Neural progenitor cell (in vitro differentiated cells): ENCODE measurements around the gene PPFIA2. TPM values are rescaled to one million over a fixed set of nuclear protein-coding genes. Genes with fewer than 3 reads are reported as not detected.

Experiments
- DNase-seq: peaks from one replicate; pipeline ENCODE4 v3.0.0-alpha.2; 2016; ENCODE audit warnings: low spot score
- H2AFZ ChIP-seq: fragments of 200-600 bp; sonication (generic); replicated peaks from 2 replicates; pipeline ENCODE4 v1.6.1; 2016; ENCODE audit warnings: antibody characterized with exemption
- H3F3A ChIP-seq: fragments of 200-600 bp; sonication (generic); 2 replicates; pipeline ENCODE4 v1.6.1; 2016; ENCODE audit warnings: antibody characterized with exemption, low read depth
- H3K27ac ChIP-seq: fragments of 200-600 bp; sonication (generic); 2 replicates; pipeline ENCODE4 v1.5.1; 2016; ENCODE audit warnings: mild to moderate bottlenecking
- H3K27me3 ChIP-seq: fragments of 200-600 bp; sonication (generic); 2 replicates; pipeline ENCODE4 v1.6.1; 2016; ENCODE audit warnings: mild to moderate bottlenecking, moderate library complexity
- H3K36me3 ChIP-seq: fragments of 200-600 bp; sonication (generic); 2 replicates; pipeline ENCODE4 v1.5.1; 2016
- H3K4me1 ChIP-seq: fragments of 200-600 bp; sonication (generic); 2 replicates; pipeline ENCODE4 v1.6.1; 2016; ENCODE audit warnings: mixed run types
- H3K4me2 ChIP-seq: fragments of 200-600 bp; sonication (generic); 2 replicates; pipeline ENCODE4 v1.6.1; 2016
- H3K4me3 ChIP-seq: fragments of 200-600 bp; sonication (generic); 2 replicates; pipeline ENCODE4 v1.5.1; 2016
- H3K79me2 ChIP-seq: fragments of 200-600 bp; sonication (generic); 2 replicates; pipeline ENCODE4 v1.6.1; 2016; ENCODE audit warnings: low read depth
- H3K9ac ChIP-seq: fragments of 200-600 bp; sonication (generic); 2 replicates; pipeline ENCODE4 v1.6.1; 2016
- H3K9me3 ChIP-seq: fragments of 200-600 bp; sonication (generic); 2 replicates; pipeline ENCODE4 v1.5.1; 2016; ENCODE audit warnings: low read depth
- H4K20me1 ChIP-seq: fragments of 200-600 bp; sonication (generic); 2 replicates; pipeline ENCODE4 v1.6.1; 2016; ENCODE audit warnings: low read depth
- H3K27ac Mint-ChIP-seq: 3 replicates; pipeline ENCODE4 v1.8.0; 2021; ENCODE audit warnings: mixed read lengths
- H3K27me3 Mint-ChIP-seq: 2 replicates; pipeline ENCODE4 v1.8.0; 2022; ENCODE audit warnings: low read depth, mild to moderate bottlenecking, inconsistent platforms, moderate library complexity, mixed read lengths; ENCODE audit not compliant: insufficient read depth
- H3K36me3 Mint-ChIP-seq: 3 replicates; pipeline ENCODE4 v1.8.0; 2021; ENCODE audit warnings: mixed read lengths
- H3K4me1 Mint-ChIP-seq: 3 replicates; pipeline ENCODE4 v1.8.0; 2021; ENCODE audit warnings: mixed read lengths
- H3K4me3 Mint-ChIP-seq: 3 replicates; pipeline ENCODE4 v1.8.0; 2021; ENCODE audit warnings: mild to moderate bottlenecking, moderate library complexity, mixed read lengths
- H3K9me3 Mint-ChIP-seq: 3 replicates; pipeline ENCODE4 v1.8.0; 2020; ENCODE audit warnings: mixed read lengths
- CTCF ChIP-seq: fragments of 200-600 bp; sonication (generic); IDR thresholded peaks from 2 replicates; pipeline ENCODE4 v1.5.1; 2017; ENCODE audit warnings: antibody characterized with exemption, mild to moderate bottlenecking
- EZH2 ChIP-seq: fragments of 200-600 bp; sonication (generic); IDR thresholded peaks from 2 replicates; pipeline ENCODE4 v1.6.1; 2017; ENCODE audit warnings: antibody characterized with exemption, mild to moderate bottlenecking, moderate library complexity
- EZH2phosphoT487 ChIP-seq: fragments of 200-600 bp; sonication (generic); IDR thresholded peaks from 2 replicates; pipeline ENCODE4 v1.6.1; 2017; ENCODE audit warnings: antibody characterized with exemption
- total RNA-seq: library from RNA; depleted of rRNA; stranded (reverse); fragments of >200 nt; gene quantifications from 2 replicates; pipeline ENCODE4 v1.2.3, GENCODE V29; 2015; ENCODE audit warnings: low replicate concordance

The PPFIA2 gene
- total RNA-seq, 1 donor from 2014 or later, result 1.4 TPM

DNA sequence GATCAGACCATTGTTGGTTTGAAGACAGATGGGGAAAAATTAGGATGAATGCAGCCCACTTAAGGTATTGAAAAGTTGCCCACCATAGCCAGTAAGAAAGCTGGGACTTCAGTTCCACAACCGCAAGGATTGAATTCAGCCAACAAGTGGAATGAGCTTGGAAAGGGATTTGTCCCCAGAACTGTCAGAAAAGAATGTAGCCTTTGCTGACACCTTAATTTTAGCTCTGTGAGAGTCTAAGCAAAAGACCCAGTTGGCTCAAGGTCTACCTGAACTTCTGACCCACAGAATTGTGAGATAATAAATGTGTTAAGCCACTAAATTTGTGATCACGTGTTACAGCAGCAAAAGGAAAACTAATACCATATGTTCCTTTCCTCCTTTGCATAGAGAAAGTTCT is 29.4 kb downstream of the PPFIA2 start:
- Histone ChIP-seq H3K27me3 (peaks cover 20% of the 10 kb centered on the region), H3K27ac (no peak overlapping the region), H3K36me3 (no peaks in the 10 kb centered on the region), H3K4me2 (no peak overlapping the region), H3K79me2 (no peaks in the 10 kb centered on the region), H4K20me1 (no peaks in the 10 kb centered on the region), H2AFZ (no peak overlapping the region), H3K9me3 (no peaks in the 10 kb centered on the region), H3K9ac (no peak overlapping the region), H3F3A (no peaks in the 10 kb centered on the region), H3K4me1 (peaks cover 8% of the 10 kb centered on the region), H3K4me3 (no peak overlapping the region)
- no peak for TF ChIP-seq CTCF
- no peak for TF ChIP-seq EZH2phosphoT487
- TF ChIP-seq EZH2, result no peak
- no peak for DNase-seq
- H3K4me1 Mint-ChIP-seq, result peaks cover 7% of the 10 kb centered on the region
- H3K4me3 Mint-ChIP-seq, result no peak overlapping the region
- no peaks in the 10 kb centered on the region for H3K9me3 Mint-ChIP-seq
- no peak overlapping the region for H3K27ac Mint-ChIP-seq
- no peaks in the 10 kb centered on the region for H3K27me3 Mint-ChIP-seq
- no peaks in the 10 kb centered on the region for H3K36me3 Mint-ChIP-seq

- H3K4me1 ChIP-seq, result peaks cover 8% of the 10 kb centered on the region
- H3K9me3 ChIP-seq, result no peaks in the 10 kb centered on the region
- Mint-ChIP-seq H3K4me3 (no peak overlapping the region), H3K36me3 (no peaks in the 10 kb centered on the region), H3K9me3 (no peaks in the 10 kb centered on the region), H3K27ac (no peak overlapping the region), H3K27me3 (no peaks in the 10 kb centered on the region), H3K4me1 (peaks cover 13% of the 10 kb centered on the region)
- no peaks in the 10 kb centered on the region for H4K20me1 ChIP-seq
- H3K36me3 ChIP-seq, result no peaks in the 10 kb centered on the region
- DNase-seq, result no peak
- H3K79me2 ChIP-seq, result no peaks in the 10 kb centered on the region
- no peaks in the 10 kb centered on the region for H3F3A ChIP-seq
- no peak overlapping the region for H3K27ac ChIP-seq
- H3K4me3 ChIP-seq, result no peak overlapping the region
- TF ChIP-seq CTCF (no peak), EZH2 (no peak), EZH2phosphoT487 (no peak)
- no peak overlapping the region for H2AFZ ChIP-seq
- H3K9ac ChIP-seq, result no peak overlapping the region
- H3K4me2 ChIP-seq, result no peak overlapping the region
- H3K27me3 ChIP-seq, result peaks cover 20% of the 10 kb centered on the region
Observed at GRCh38 chr12:81727391-81727790, 31.8 kb downstream of the PPFIA2 start.

GRCh38 chr12:81726634-81727033 is 32.5 kb downstream of the PPFIA2 start:
- no peak overlapping the region for H3K27ac ChIP-seq
- peak; percentile 66 for DNase-seq
- Mint-ChIP-seq H3K4me1 (peaks cover 13% of the 10 kb centered on the region), H3K27me3 (no peaks in the 10 kb centered on the region), H3K27ac (no peak overlapping the region), H3K36me3 (no peaks in the 10 kb centered on the region), H3K9me3 (no peaks in the 10 kb centered on the region), H3K4me3 (no peak overlapping the region)
- peak; percentile 88 for TF ChIP-seq EZH2phosphoT487
- no peak for TF ChIP-seq EZH2
- H3K36me3 ChIP-seq, result no peaks in the 10 kb centered on the region
- no peaks in the 10 kb centered on the region for H4K20me1 ChIP-seq
- H2AFZ ChIP-seq, result no peak overlapping the region
- H3K9me3 ChIP-seq, result no peaks in the 10 kb centered on the region
- H3K4me2 ChIP-seq, result no peak overlapping the region
- H3K27me3 ChIP-seq, result peaks cover 20% of the 10 kb centered on the region
- no peak overlapping the region for H3K9ac ChIP-seq
- H3K4me1 ChIP-seq, result peaks cover 8% of the 10 kb centered on the region
- no peaks in the 10 kb centered on the region for H3K79me2 ChIP-seq
- no peak overlapping the region for H3K4me3 ChIP-seq
- H3F3A ChIP-seq, result no peaks in the 10 kb centered on the region

- H2AFZ ChIP-seq, result no peak overlapping the region
- H3K9me3 ChIP-seq, result no peaks in the 10 kb centered on the region
- no peaks in the 10 kb centered on the region for H3K36me3 ChIP-seq
- H3K4me2 ChIP-seq, result no peak overlapping the region
- Mint-ChIP-seq H3K4me3 (no peak overlapping the region), H3K9me3 (no peaks in the 10 kb centered on the region), H3K27me3 (no peaks in the 10 kb centered on the region), H3K27ac (no peak overlapping the region), H3K36me3 (no peaks in the 10 kb centered on the region), H3K4me1 (peaks cover 13% of the 10 kb centered on the region)
- no peaks in the 10 kb centered on the region for H4K20me1 ChIP-seq
- no peak overlapping the region for H3K9ac ChIP-seq
- no peaks in the 10 kb centered on the region for H3K79me2 ChIP-seq
- peaks cover 8% of the 10 kb centered on the region for H3K4me1 ChIP-seq
- TF ChIP-seq CTCF (no peak), EZH2 (no peak), EZH2phosphoT487 (no peak)
- no peak overlapping the region for H3K4me3 ChIP-seq
- peaks cover 20% of the 10 kb centered on the region for H3K27me3 ChIP-seq
- no peaks in the 10 kb centered on the region for H3F3A ChIP-seq
- H3K27ac ChIP-seq, result no peak overlapping the region
- DNase-seq, result no peak
Observed at GRCh38 chr12:81723361-81723760, 35.8 kb downstream of the PPFIA2 start.
